Activated CD8-positive, alpha-beta memory T cell treated with anti-CD3 and anti-CD28 coated beads, Interleukin-2, amount 50 U/mL, for 1 hour (primary cell): ENCODE results near the gene TMPRSS13.
"Not testable (repeated sequence)": the region's sequence is repeated elsewhere in the genome, so short reads cannot be mapped to it uniquely, and the experiment has no call there.

Experiments used
- DNase-seq: peaks from one replicate; pipeline ENCODE4 v3.0.0-alpha.2; 2020; ENCODE audit errors: extremely low read depth

Gene TMPRSS13

DNA sequence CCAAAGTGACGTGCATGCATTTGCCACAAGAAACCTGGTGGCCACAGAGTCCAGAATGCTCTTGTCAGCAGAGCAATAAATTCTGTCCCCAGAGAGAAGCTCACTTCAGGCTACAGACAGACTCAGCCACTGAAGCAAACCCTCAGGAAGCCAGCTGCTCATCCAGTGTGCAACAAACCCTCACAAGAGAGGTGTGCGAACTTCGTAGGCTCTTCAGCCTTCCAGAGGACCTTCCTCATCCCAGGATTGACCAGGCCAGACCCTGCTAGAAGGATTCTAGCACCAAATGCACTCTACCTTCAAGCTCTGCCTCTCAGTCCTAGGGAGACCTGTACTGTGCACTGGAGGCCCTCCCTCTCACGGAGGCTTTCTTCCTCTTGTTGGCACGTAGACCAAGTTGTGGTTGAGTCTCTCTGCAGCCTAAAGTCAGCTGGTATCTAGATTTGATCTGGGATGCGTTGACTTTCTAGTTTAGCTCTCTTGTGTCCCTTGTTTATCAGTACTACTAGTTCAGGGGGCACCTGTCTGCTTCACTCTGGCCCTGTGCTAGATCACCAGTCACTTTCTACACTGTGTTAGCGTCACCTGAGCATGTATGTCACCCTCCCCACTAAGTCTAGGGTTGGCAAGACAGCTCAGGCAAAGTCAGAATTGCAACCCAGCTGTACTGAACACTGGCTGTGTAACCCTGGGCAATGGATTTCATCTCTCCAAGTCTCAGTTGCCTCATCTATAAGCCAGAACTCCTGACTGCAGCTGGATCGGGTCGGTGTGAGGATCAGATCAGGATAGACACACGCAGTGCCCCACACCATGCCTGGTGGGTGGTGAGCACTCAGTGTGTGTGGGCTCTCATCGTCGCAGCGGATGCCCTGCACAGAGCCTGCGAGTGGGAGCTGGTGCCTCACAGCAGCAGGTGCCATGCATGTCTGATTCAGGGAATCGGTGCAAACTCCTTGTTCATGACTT, 22.1 kb upstream of the TMPRSS13 start:
- no peak for DNase-seq

GRCh38 chr11:117950301-117950700, 21.1 kb upstream of the TMPRSS13 start:
- DNase-seq: peak; percentile 59

- no peak for DNase-seq
These were observed 19.9 kb upstream of the TMPRSS13 start for GRCh38 chr11:117949062-117949461.

DNA sequence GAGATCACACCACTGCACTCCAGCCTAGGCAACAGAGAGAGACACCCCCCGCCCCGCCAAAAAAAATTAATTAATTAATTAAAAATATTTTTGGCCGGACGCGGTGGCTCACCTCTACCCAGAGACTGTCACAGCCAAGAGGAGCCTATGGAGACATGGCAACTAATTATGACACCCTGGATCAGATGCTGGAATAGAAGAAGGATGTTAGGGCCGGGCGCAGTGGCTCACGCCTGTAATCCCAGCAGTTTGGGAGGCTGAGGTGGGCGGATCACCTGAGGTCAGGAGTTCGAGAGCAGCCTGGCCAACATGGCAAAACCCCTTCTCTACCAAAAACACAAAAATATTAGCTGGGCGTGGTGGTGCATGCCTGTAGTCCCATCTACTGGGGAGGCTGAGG, 19.3 kb upstream of the TMPRSS13 start:
- DNase-seq: not testable (repeated sequence)

DNA sequence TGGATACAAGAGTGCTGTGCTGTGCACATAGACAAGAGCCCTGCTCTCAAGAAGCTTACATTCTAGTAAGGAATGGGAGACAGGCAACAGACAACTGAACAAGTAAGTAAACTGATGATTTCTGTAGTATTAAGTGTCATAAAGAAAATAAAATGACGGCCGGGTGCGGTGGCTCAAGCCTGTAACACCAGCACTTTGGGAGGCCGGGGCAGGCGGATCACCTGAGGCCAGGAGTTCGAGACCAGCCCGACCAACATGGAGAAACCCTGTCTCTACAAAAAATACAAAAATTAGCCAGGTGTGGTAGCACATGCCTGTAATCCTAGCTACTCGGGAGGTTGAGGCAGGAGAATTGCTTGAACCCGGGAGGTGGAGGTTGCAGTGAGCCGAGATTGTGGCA, 18.5 kb upstream of the TMPRSS13 start:
- DNase-seq: not testable (repeated sequence)

GRCh38 chr11:117946842-117947526, 17.8 kb upstream of the TMPRSS13 start:
- DNase-seq: no peak

DNA sequence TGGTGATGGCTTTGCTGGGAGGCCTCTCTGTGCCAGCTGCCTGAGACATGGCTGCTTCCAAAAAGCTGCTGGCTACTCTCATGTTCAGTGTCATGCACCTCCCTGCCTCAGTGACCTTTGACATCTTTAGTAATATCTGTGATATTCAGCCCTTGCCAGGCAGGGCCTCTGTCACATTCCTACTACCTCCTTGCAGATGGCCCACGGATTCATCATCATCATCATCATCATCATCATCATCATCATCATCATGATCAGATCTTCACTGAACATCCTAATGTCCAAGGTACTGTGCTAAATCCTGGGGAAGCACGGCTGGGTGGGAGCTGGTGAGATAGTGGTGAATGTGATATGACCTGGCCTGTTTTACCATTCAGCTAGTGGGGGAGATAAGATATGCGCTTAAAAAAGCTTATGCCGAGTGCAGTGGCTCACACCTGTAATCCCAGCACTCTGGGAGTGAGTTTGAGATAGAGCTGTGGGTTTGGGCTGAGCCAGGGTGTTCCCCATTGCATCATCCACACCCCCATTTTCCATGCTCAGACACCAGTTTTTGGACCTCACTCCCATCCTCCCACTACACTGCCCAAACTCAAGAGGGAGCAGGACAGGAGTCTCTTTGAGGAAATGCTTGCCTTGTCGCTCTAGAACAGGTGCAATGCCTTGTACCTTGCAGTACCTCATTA, 17.1 kb upstream of the TMPRSS13 start:
- no peak for DNase-seq

GRCh38 chr11:117945047-117945810, 16.0 kb upstream of the TMPRSS13 start:
- no peak for DNase-seq

GRCh38 chr11:117944554-117944953, 15.4 kb upstream of the TMPRSS13 start:
- DNase-seq: no peak

DNA sequence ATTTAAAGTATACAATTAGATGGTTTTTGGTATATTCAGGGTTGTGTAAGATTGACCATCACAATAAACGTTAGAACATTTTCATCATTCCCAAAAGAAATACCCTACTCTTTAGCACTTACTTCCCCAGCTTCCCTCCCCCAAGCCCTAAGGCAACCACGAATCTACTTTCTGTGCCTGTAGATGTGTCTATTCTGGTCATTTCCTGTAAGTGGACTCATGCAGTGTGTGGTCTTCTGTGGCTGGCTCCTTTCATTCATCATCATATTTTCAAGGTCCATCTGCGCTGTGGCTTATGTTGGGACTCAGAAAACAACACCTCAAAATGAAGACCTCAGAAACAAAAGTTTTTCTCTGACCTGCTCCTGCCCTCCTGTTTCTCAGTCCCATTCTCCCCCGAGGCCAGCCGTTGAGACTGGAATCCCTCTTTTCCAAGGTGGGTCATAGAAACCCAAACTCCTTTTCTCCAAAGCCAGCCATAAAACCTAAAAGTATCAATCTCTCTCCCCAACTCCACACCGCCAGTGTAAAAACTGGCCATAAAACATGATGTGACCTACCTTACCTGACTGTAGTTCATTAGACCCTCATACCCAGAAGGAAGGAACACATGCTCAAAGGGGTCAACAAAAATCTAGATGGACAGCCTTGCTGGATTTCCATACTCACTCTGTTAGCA, 12.9 kb upstream of the TMPRSS13 start:
- no peak for DNase-seq

GRCh38 chr11:117941163-117941707, 12.0 kb upstream of the TMPRSS13 start:
- DNase-seq: no peak

DNA sequence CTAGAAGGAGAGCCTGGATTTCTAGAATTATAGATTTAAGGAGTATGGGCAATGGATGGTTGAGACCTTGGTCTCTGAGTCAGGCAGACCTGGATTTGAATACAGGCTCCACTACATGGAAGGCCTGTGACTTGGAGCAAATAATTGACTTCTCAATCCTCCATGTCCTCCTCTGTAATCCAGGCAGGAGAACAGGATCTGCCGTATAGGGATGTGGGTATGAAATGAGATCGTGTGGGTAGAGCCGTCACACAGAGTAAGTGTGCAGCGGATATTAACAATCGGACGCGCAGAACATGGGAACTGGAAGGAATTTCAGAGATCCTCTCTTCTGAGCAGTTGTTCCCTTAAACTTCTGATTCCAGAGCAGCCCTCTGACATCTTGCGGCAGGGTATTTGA, 11.5 kb upstream of the TMPRSS13 start:
- no peak for DNase-seq

DNA sequence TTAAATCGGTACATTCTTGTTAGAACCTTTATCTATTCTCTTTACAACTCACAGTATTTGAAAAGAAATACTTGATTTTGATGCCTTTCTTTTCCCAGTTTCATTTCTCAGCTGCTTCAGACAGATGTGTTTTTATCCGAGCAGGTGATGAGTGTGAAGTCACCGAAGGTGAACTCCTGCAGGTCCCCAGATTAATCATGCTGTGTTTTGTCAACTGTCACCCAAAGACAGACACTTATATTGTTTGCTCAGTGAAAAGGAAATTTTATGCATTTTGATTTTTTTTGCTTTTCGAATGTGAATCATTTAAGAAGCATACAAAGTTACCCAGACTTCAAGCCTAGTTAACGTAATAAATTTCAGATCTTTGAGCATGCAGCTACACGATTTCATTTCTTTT, 7.8 kb upstream of the TMPRSS13 start:
- DNase-seq: no peak

GRCh38 chr11:117934526-117935307, 5.5 kb upstream of the TMPRSS13 start:
- no peak for DNase-seq

DNA sequence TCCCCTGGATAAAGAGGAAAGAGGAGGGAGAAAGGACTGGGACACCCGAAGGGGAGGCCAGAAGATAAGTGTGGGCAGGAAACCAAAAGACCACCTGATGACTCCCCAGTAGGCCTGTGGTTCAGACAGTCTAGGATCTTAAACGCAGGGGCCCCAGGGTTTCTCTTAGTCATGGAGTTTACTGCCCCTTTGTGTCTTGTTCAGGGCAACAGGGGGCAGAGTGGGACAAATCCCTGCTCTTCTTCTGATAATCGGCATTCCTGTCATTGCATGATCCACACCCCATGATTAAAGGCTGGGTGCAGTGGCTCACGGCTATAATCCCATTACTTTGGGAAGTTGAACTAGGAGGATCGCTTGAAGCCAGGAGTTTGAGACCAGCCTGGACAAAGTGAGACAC, 4.7 kb upstream of the TMPRSS13 start:
- no peak for DNase-seq

DNA sequence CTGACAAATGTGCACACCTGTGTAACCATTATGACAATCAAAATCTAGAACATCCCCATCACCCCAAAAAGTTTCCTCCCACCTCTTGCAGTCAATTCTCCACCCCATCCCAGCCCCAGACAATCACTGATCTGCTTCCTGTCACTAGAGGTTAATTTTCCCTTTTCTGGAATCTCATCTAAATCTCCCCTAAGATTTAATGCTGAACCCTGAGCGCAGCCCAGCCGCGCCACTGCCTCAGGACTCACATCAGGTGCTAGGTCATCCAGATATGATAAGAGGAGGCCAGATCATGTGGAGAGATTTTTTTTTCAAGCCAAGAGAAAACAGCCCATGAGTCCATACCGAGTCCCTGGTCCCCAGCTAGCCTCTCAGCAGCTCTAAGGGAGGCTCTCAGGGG, 4.3 kb upstream of the TMPRSS13 start:
- DNase-seq: no peak

- no peak for DNase-seq
These were observed 3.7 kb upstream of the TMPRSS13 start for GRCh38 chr11:117932947-117933346.

GRCh38 chr11:117932426-117932825, 3.2 kb upstream of the TMPRSS13 start:
- DNase-seq: no peak

DNA sequence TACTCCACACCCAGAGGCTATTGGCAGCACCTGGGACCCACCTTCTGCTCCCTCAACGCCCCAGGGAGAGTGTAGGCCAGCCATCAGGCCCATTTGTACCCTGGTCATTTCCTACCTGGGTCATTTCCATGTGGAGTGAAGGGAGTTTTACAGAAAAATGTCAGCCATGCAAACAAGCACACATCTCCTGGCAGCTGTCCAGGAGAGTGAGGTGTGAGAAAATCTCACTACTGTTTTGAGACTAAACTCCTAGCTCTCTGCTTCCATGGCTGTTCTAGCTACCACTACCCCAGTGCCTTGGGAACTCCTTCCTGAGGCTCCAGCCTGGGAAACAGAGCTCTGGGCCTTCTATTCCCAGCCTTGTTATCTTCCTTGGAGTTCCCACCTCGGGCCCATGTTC, 2.8 kb upstream of the TMPRSS13 start:
- DNase-seq: no peak

DNA sequence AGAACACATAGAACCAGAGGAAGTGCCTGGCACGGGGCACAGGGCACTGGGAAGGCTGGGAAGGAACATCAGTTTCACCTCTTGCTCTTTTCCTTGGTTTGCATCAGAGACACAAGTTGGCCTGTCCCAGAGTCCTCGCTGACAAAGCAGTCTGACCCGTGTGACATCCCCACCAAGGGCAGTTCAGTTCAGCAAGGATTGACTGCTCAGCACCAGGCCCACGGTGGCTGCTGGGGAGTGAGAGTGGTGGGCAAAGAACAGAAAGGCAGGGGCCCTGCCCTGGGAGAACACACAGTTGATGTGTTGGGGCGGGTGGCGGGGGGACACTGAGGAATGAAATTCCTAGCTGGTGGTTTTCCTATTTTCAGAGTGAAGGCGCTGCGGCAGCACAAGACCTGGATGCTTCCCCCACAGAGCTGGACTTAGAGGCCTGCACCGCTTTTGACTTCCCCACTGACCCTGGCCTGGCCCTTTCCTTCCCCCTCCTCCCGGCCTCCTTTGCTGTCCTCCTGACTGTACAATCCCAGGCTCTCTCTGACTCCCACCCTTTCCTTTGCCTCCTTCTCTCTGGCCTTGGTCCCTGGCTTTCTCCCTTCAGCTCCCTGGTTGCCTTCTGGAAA, 2.2 kb upstream of the TMPRSS13 start:
- DNase-seq: no peak
